Measurements from ENCODE around the gene MAST2. TPM values are rescaled to one million over a fixed set of nuclear protein-coding genes. Genes with fewer than 3 reads are reported as not detected.
A peak's percentile ranks its signal among the peaks of the same experiment; 100 is the strongest.
"Not testable (repeated sequence)": the region's sequence is repeated elsewhere in the genome, so short reads cannot be mapped to it uniquely, and the experiment has no call there.

MAST2 gene
- total RNA-seq, 2 donors from 2014 or later, result 25.2 to 81.3 TPM

DNA sequence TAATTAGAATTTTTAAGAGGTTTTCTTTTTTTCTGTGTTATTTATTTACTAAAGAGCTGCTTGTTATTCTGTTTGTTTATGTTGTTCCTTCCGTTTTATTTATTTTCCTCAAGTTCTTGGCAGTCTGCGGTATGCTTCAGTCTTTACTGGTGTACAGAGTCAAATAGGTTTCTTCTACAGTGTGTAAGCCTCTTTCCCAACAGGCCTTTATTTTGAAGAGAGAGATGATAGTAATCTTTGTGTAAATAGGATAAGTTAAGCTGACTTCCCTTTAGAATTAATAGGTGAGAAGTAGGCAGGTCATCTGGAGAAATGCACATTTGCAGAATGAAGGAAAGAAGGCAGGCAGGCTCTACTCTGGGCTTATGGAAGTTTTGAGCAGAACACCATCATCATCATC lies 23.8 kb downstream of the MAST2 start:
- intact Hi-C loops (cut with DNase I), result no loop called here
- no peak overlapping the region for H3K4me3 ChIP-seq
- H3K36me3 ChIP-seq, result no peaks in the 10 kb centered on the region
- H3K9me3 ChIP-seq, result no peaks in the 10 kb centered on the region
- H3K4me1 ChIP-seq (replicated peaks), result no peaks in the 10 kb centered on the region
- WGBS, result 66% methylated on average over 2 of the region's 2 CpGs
- H3K27ac ChIP-seq, result no peak overlapping the region
- DNase-seq (ENCODE audit: low spot score), result no peak
- TF ChIP-seq POLR2AphosphoS5 (IDR thresholded peaks at IDR 0.05), result peak; percentile 20
- no peak for TF ChIP-seq POLR2A (IDR thresholded peaks at IDR 0.05)
- H3K27me3 ChIP-seq (replicated peaks; ENCODE audit: insufficient read depth), result no peaks in the 10 kb centered on the region

DNA sequence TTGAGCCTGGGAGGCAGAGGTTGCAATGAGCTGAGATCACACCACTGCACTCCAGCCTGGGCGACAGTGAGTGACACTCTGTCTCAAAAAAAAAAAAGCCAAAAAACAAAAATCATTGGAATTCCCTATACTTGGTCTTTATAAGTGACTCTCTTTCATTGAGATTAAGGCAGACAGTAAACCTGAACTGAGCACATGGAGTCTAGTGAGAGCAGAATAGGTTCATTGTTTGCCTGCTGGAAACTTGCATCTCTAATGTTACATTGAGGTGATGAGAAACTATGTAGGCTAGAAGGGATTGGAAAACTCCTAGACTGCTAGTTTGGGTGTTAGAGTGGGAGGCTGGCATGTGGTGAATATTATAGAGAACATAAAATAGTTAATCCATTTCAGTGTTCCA lies 25.4 kb downstream of the MAST2 start:
- Histone ChIP-seq H3K9me3 (no peaks in the 10 kb centered on the region), H3K36me3 (no peaks in the 10 kb centered on the region), H3K4me1 (replicated peaks) (no peaks in the 10 kb centered on the region), H3K27me3 (replicated peaks; ENCODE audit: insufficient read depth) (no peaks in the 10 kb centered on the region), H3K4me3 (no peak overlapping the region), H3K27ac (no peak overlapping the region)
- intact Hi-C loops (cut with DNase I), result no loop called here
- TF ChIP-seq POLR2AphosphoS5 (IDR thresholded peaks at IDR 0.05) (no peak), POLR2A (IDR thresholded peaks at IDR 0.05) (no peak)
- TF ChIP-seq, protein P1, sequence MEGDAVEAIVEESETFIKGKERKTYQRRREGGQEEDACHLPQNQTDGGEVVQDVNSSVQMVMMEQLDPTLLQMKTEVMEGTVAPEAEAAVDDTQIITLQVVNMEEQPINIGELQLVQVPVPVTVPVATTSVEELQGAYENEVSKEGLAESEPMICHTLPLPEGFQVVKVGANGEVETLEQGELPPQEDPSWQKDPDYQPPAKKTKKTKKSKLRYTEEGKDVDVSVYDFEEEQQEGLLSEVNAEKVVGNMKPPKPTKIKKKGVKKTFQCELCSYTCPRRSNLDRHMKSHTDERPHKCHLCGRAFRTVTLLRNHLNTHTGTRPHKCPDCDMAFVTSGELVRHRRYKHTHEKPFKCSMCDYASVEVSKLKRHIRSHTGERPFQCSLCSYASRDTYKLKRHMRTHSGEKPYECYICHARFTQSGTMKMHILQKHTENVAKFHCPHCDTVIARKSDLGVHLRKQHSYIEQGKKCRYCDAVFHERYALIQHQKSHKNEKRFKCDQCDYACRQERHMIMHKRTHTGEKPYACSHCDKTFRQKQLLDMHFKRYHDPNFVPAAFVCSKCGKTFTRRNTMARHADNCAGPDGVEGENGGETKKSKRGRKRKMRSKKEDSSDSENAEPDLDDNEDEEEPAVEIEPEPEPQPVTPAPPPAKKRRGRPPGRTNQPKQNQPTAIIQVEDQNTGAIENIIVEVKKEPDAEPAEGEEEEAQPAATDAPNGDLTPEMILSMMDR (IDR thresholded peaks at IDR 0.05), result no peak
- WGBS, result 95% methylated on average over 1 of the region's 1 CpG
- DNase-seq (ENCODE audit: low spot score), result no peak

DNA sequence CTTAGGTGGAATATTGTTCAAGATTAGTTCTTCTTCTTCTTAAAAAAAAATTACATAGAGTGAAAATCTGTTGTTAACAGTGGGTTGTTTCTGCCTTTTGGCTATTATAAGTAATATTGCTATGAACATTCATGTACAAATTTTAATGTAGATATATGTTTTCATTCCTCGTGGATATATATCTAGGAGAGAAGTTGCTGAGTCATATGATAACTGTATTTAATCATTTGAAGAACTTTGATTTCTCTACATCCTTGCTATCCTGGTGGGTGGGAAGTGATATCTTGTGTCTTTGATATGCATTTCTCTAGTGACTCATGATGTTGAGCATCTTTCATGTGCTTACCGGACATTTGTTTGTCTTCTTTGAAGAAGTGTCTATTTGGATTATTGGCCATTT lies 29.9 kb downstream of the MAST2 start:
- TF ChIP-seq, protein P1 (IDR thresholded peaks at IDR 0.05), result no peak
- TF ChIP-seq POLR2A (IDR thresholded peaks at IDR 0.05) (no peak), POLR2AphosphoS5 (IDR thresholded peaks at IDR 0.05) (no peak)
- no peaks in the 10 kb centered on the region for H3K27me3 ChIP-seq (replicated peaks; ENCODE audit: insufficient read depth)
- no peaks in the 10 kb centered on the region for H3K4me1 ChIP-seq (replicated peaks)
- intact Hi-C loops (cut with DNase I), result no loop called here
- no peak overlapping the region for H3K27ac ChIP-seq
- H3K36me3 ChIP-seq, result no peaks in the 10 kb centered on the region
- 86% methylated on average over 2 of the region's 2 CpGs for WGBS
- H3K4me3 ChIP-seq, result no peak overlapping the region
- H3K9me3 ChIP-seq, result no peaks in the 10 kb centered on the region
- no peak for DNase-seq (ENCODE audit: low spot score)

DNA sequence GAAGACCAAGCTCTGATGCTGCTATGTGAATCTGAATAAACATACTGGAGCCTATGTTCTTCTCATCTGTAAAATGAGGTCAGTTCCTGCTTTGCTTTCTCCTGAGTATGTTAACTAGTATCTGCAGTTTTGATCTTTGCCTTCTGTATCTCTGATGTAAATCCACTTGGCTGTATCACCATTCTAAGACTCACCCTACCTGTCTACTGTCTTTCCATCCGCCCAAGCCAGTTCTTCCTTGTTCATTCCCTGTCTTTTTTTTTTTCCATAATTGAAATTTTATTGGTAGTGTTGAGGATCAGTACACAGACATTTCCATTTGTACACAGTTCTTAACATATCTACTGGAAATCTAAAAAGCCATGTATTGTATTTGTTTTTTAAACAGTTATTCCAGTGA lies 31.3 kb downstream of the MAST2 start:
- Histone ChIP-seq H3K4me3 (no peak overlapping the region), H3K36me3 (no peaks in the 10 kb centered on the region), H3K4me1 (replicated peaks) (no peaks in the 10 kb centered on the region), H3K9me3 (no peaks in the 10 kb centered on the region), H3K27me3 (replicated peaks; ENCODE audit: insufficient read depth) (no peaks in the 10 kb centered on the region), H3K27ac (no peak overlapping the region)
- intact Hi-C loops (cut with DNase I), result no loop called here
- peak; percentile 16 for DNase-seq (ENCODE audit: low spot score)
- TF ChIP-seq POLR2A (IDR thresholded peaks at IDR 0.05) (no peak), POLR2AphosphoS5 (IDR thresholded peaks at IDR 0.05) (peak; percentile 58)
- TF ChIP-seq, protein P1 (IDR thresholded peaks at IDR 0.05), result no peak
- 63% methylated on average over 1 of the region's 1 CpG for WGBS

DNA sequence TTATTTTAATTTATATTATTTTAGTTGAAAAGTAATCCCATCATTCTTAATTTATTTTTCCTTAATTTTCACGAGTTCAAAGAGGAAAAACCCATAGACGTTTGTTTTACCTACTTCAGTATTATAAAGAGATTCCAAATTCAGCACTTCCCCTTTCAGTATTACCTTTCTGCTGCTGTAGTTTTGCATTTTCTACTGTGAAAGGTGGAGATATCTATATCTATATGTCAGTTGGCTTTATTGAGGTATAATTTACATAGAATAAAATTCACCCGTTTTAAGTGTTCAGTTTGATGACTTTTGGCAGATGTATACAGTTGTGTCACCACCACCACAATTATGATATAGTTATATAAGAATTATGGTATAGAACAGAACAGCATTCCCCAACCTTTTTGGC lies 33.0 kb downstream of the MAST2 start:
- no peaks in the 10 kb centered on the region for H3K9me3 ChIP-seq
- H3K36me3 ChIP-seq, result no peaks in the 10 kb centered on the region
- H3K27me3 ChIP-seq (replicated peaks; ENCODE audit: insufficient read depth), result no peaks in the 10 kb centered on the region
- DNase-seq (ENCODE audit: low spot score), result no peak
- intact Hi-C loops (cut with DNase I), result no loop called here
- no peaks in the 10 kb centered on the region for H3K4me1 ChIP-seq (replicated peaks)
- H3K27ac ChIP-seq, result no peak overlapping the region
- TF ChIP-seq POLR2A (IDR thresholded peaks at IDR 0.05), result no peak
- TF ChIP-seq POLR2AphosphoS5 (IDR thresholded peaks at IDR 0.05), result no peak
- TF ChIP-seq, protein P1 (IDR thresholded peaks at IDR 0.05), result no peak
- 89% methylated on average over 3 of the region's 3 CpGs for WGBS
- no peak overlapping the region for H3K4me3 ChIP-seq

DNA sequence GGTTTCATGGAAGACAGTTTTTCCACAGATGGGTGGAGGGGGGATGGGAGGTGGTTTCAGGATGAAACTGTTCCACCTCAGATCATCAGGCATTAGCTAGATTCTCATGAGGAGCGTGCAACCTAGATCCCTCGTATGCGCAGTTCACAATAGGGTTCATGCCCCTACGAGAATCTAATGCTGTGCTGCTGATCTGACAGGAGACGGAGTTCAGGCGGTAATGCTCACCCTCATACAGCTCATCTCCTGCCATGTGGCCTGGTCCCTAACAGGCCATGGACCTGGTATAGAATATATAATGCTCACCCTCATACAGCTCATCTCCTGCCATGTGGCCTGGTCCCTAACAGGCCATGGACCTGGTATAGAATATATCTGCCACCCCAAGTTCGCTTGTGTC lies 33.4 kb downstream of the MAST2 start:
- DNase-seq (ENCODE audit: low spot score); H3K27me3 ChIP-seq (replicated peaks; ENCODE audit: insufficient read depth); H3K9me3 ChIP-seq; intact Hi-C loops (cut with DNase I); H3K27ac ChIP-seq; H3K36me3 ChIP-seq; H3K4me1 ChIP-seq (replicated peaks); H3K4me3 ChIP-seq: not testable (repeated sequence)
- WGBS, result 96% methylated on average over 7 of the region's 7 CpGs

DNA sequence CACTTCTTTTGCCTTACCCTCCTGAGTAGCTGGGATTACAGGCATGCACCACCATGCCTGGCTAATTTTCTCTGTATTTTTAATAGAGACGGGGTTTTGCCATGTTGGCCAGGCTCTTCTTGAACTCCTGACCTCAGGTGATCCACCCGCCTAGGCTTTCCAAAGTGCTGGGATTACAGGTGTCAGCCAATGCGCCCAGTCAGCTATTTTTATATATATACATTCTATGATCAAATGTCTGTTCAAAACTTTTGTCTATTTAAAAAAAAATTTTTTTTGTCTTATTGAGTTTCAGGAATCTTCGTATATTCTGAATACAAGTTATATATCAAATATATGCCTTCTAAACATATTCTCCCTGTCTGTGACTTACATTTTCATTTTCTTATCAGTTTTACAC lies 34.9 kb downstream of the MAST2 start:
- 92% methylated on average over 4 of the region's 4 CpGs for WGBS
- intact Hi-C loops (cut with DNase I), result not testable (repeated sequence)

More for the DNA sequence above, 34.9 kb downstream of the MAST2 start:
- DNase-seq (ENCODE audit: low spot score); H3K4me3 ChIP-seq; H3K27me3 ChIP-seq (replicated peaks; ENCODE audit: insufficient read depth); H3K9me3 ChIP-seq; H3K4me1 ChIP-seq (replicated peaks); H3K27ac ChIP-seq; H3K36me3 ChIP-seq: not testable (repeated sequence)

Measured in prostate gland (tissue), 2 donors.